GM21360 (cell line): ENCODE results near the gene MFAP1.

Experiments used
- ATAC-seq: cut with Tn5 transposase; IDR thresholded peaks from one replicate; pipeline ENCODE4 v1.9.1; 2021; ENCODE audit warnings: mild to moderate bottlenecking, moderate library complexity; ENCODE audit not compliant: unreplicated experiment

Gene MFAP1

GRCh38 chr15:43777267-43777914 is 47.1 kb downstream of the MFAP1 start:
- peak; percentile 40 for ATAC-seq

DNA sequence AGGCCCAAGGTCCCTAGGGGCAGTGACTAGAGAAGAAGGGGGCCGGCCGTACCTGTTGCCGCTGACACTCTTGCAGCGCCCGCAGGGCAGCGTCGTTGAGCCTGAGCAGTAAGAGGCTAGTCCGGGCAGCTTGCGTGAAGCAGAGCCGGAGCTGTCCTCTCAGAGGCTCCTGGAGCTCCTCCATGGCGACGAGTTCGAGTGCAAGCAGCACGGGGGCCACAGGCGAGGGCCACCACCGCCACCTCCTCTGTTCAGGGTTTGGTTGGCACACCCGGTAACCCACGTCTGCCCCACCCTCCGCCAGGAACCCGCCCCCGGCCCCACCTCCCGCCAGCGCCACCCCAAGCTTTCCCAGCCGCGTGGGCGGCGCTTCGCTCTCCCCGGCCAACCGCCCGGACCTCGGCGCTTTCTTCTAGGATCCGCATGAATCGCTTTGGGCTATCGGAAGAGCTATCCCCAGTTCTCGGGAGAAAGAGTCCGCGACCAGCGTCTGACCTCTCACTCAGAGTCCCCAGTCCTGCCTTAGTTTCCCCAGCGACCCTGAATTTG is 47.7 kb downstream of the MFAP1 start, which contains the start of gene ELL3:
Gene ELL3, minus strand, starts transcription at position 249 of the 549 bp plus-strand sequence. Its CDS starts 65 bp downstream, at position 184.
- ATAC-seq: peak; percentile 31

DNA sequence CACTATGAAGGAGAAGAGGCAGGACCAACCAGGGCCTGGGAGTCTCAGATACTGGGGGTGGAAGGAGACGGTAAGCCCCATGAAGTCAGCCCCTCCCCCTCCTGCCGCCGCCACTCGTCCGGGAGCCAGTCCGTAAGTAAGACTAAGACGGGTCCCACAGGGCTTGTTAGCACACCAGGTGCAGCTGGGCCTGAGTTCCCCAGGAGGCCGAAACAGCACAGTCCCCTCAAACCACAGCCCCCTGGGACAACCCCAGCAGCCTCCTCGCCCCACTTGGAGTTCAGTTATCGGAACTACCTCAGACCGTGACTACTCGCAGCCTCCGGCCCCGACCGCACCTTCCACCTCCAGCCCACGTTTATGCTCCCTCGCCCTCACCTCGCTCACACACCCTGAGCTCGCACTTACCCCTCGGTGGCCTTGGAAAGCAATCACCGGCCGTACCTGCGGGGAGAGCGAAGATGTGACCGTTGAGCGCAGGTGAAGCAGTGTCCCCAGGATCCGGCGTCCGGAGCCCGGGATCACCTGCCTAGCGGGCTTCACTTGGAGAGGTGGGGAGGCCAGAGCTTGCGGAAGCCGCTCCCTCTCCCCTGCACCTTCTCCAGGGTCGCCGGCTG is 48.3 kb downstream of the MFAP1 start:
- peak; percentile 58 for ATAC-seq

- ATAC-seq: no peak
These were observed 49.0 kb downstream of the MFAP1 start for GRCh38 chr15:43775411-43775965.

DNA sequence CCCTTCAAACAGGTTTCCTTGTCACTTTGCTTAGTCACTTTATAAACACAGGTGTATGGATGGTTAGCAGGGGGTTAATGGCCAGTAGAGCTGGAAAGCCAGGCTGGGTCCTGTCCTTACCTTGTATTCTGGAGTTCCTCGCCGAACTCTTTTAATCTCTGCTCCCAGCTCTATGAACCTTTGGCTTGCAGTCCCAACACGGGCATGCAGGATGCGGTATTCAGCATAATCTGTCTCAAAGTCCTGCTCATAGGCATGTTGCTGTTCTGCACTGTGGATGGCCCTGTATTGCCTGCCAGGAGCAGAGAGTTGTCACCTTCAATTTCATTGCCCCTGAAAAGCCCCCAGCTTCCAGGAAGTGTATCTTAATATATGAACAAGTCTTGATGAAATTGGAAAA is 50.4 kb downstream of the MFAP1 start:
- no peak for ATAC-seq

- ATAC-seq: no peak
These were observed 51.9 kb downstream of the MFAP1 start for GRCh38 chr15:43772624-43773023.

- no peak for ATAC-seq
These were observed 52.7 kb downstream of the MFAP1 start for GRCh38 chr15:43771816-43772215.

DNA sequence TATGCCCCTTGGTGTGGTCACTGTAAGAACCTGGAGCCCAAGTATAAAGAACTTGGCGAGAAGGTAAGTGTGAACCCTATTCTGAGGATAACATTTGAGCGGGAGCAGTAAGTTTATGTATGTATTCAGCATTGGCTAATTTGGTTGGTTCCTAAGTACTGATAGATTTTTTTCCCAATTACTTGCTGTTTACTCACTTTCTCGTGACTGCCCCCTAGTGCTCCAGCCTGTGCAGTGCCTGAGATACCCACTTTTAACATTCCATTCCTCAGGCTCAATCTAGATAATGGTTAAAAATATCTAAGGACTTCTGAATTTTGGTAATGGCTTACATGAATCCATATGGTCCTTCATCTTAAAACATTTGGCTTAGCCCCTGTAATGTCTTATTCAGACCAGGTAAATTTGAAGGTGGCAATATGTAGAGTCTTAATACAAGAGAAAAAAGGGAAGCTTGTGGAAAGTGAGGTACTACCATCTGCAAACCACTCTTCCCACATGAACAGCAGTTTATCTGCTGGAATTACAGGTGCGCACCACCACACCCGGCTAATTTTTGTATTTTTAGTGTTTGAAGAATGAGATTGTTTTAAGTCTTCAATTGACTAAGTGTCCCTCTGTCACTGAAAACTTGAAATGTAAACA is 54.8 kb downstream of the MFAP1 start:
- ATAC-seq: no peak

GRCh38 chr15:43763819-43764446 is 60.6 kb downstream of the MFAP1 start:
- ATAC-seq: no peak

GRCh38 chr15:43762824-43763223 is 61.7 kb downstream of the MFAP1 start:
- no peak for ATAC-seq
